ENCODE measurements around the gene GRIK3.

DNA sequence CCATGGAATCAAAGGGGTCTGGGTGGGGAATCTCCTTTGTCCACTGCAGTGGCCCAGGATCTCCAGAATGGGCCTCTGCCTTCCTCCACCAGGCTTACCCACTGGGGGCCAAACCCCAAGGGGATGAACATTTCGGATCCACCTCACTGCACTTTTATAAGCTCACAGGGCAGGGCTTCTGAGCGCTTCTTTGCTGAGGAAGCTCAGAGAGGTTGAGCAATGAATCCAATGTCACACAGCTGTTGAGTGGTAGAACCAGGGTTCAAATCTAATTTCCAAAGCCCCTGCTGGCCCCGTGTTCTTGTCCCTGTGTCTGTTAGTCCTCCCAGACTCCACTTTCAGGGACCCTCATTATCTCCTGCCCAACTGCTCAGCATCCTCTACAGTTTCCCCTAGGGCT lies 250.8 kb downstream of the GRIK3 start:
- TF ChIP-seq, protein P1, sequence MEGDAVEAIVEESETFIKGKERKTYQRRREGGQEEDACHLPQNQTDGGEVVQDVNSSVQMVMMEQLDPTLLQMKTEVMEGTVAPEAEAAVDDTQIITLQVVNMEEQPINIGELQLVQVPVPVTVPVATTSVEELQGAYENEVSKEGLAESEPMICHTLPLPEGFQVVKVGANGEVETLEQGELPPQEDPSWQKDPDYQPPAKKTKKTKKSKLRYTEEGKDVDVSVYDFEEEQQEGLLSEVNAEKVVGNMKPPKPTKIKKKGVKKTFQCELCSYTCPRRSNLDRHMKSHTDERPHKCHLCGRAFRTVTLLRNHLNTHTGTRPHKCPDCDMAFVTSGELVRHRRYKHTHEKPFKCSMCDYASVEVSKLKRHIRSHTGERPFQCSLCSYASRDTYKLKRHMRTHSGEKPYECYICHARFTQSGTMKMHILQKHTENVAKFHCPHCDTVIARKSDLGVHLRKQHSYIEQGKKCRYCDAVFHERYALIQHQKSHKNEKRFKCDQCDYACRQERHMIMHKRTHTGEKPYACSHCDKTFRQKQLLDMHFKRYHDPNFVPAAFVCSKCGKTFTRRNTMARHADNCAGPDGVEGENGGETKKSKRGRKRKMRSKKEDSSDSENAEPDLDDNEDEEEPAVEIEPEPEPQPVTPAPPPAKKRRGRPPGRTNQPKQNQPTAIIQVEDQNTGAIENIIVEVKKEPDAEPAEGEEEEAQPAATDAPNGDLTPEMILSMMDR (IDR thresholded peaks at IDR 0.05; ENCODE audit: insufficient read depth, low read length), result no peak
- no peak for TF ChIP-seq POLR2AphosphoS5 (IDR thresholded peaks at IDR 0.05; ENCODE audit: low read depth)
